ENCODE data around the gene VBP1. TPM values are rescaled to one million over a fixed set of nuclear protein-coding genes. Genes with fewer than 3 reads are reported as not detected.

Gene VBP1
- total RNA-seq, 1 experiment from 2014 or later: 126 TPM

DNA sequence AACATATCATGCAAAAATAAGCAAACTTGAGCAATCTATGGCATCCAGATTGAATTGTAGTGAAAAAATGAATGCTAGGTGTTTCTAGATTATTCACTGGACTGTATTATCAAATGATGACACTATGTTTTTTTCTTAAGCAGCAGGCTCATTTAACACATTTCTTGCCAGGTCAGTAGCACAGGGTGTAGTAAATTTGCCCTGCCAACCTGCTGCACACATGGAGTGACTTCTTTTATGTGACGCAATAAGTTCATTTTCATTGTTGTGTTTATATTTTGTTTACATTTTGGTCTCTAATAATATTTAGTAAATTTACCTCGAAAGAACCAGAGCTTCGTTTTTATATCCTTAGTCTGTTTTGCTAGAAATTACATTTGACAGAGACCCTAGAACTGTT, 9.5 kb downstream of the VBP1 start:
- TF ChIP-seq POLR2AphosphoS5 (IDR thresholded peaks at IDR 0.05; ENCODE audit: low read depth, low read length): no peak
- TF ChIP-seq, protein P1, sequence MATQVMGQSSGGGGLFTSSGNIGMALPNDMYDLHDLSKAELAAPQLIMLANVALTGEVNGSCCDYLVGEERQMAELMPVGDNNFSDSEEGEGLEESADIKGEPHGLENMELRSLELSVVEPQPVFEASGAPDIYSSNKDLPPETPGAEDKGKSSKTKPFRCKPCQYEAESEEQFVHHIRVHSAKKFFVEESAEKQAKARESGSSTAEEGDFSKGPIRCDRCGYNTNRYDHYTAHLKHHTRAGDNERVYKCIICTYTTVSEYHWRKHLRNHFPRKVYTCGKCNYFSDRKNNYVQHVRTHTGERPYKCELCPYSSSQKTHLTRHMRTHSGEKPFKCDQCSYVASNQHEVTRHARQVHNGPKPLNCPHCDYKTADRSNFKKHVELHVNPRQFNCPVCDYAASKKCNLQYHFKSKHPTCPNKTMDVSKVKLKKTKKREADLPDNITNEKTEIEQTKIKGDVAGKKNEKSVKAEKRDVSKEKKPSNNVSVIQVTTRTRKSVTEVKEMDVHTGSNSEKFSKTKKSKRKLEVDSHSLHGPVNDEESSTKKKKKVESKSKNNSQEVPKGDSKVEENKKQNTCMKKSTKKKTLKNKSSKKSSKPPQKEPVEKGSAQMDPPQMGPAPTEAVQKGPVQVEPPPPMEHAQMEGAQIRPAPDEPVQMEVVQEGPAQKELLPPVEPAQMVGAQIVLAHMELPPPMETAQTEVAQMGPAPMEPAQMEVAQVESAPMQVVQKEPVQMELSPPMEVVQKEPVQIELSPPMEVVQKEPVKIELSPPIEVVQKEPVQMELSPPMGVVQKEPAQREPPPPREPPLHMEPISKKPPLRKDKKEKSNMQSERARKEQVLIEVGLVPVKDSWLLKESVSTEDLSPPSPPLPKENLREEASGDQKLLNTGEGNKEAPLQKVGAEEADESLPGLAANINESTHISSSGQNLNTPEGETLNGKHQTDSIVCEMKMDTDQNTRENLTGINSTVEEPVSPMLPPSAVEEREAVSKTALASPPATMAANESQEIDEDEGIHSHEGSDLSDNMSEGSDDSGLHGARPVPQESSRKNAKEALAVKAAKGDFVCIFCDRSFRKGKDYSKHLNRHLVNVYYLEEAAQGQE (IDR thresholded peaks at IDR 0.05; ENCODE audit: insufficient read depth in 1 of 2, low read depth in 2 of 2, low read length in 1 of 2): no peak
- TF ChIP-seq SIN3A (IDR thresholded peaks at IDR 0.05; ENCODE audit: borderline replicate concordance, insufficient read depth, low read depth, low read length): no peak
- no peak for TF ChIP-seq CTCF (IDR thresholded peaks at IDR 0.05)
- no peak for TF ChIP-seq TCF7L2 (IDR thresholded peaks at IDR 0.05; ENCODE audit: low read depth, low read length)
- no peaks in the 10 kb centered on the region for H3K9me3 ChIP-seq (ENCODE audit: control insufficient read depth, insufficient read depth, low read depth, low read length)
- CTCF ChIA-PET: no interaction called here
- no peak overlapping the region for H3K4me3 ChIP-seq (ENCODE audit: low read depth in 2 of 2, low read length in 2 of 2)
- H3K36me3 ChIP-seq (ENCODE audit: control insufficient read depth, insufficient read depth, low read length): peaks cover 20% of the 10 kb centered on the region
- H3K4me1 ChIP-seq (ENCODE audit: control insufficient read depth, insufficient read depth, low read length): no peaks in the 10 kb centered on the region
- intact Hi-C loops (cut with micrococcal nuclease; ENCODE audit: unreplicated experiment) (no loop called here), in situ Hi-C loops (cut with HindIII; ENCODE audit: low pct_unique_long_range_greater_than_20kb, low sequenced_read_pairs) (no loop called here)
- no peak overlapping the region for H3K27ac ChIP-seq (ENCODE audit: low read length)
- H3K27me3 ChIP-seq (ENCODE audit: control insufficient read depth, insufficient read depth, low read length): no peaks in the 10 kb centered on the region
- no TSS peak for BruUV-seq (replicated peaks)
- DNase-seq (ENCODE audit: low read depth, low spot score): no peak
- POLR2A ChIA-PET: no interaction called here
- ATAC-seq: no peak

DNA sequence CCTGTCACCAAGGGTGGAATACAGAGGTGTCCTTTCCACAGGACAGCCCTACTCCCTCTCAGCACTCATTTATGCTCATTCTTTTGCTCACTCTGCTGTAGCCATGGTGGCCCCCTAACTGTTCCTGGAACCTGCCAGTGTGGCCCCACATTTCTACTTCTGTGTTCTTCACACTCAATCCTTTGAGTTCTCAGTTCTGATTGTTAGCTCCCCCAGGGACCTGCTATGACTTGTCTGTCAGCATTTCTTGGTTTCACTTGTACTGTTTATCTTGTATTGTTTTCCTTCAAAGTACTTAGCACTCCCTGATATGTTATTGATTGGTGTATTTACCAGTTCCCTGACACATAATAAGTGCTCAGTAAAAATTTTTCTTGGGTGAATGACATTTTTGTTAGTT, 14.9 kb downstream of the VBP1 start:
- H3K4me1 ChIP-seq (ENCODE audit: control insufficient read depth, insufficient read depth, low read length): no peaks in the 10 kb centered on the region
- TF ChIP-seq POLR2AphosphoS5 (IDR thresholded peaks at IDR 0.05; ENCODE audit: low read depth, low read length) (no peak), SIN3A (IDR thresholded peaks at IDR 0.05; ENCODE audit: borderline replicate concordance, insufficient read depth, low read depth, low read length) (no peak), CTCF (IDR thresholded peaks at IDR 0.05) (no peak), TCF7L2 (IDR thresholded peaks at IDR 0.05; ENCODE audit: low read depth, low read length) (no peak)
- TF ChIP-seq, protein P1 (IDR thresholded peaks at IDR 0.05; ENCODE audit: insufficient read depth in 1 of 2, low read depth in 2 of 2, low read length in 1 of 2): no peak
- H3K27ac ChIP-seq (ENCODE audit: low read length): no peak overlapping the region
- H3K9me3 ChIP-seq (ENCODE audit: control insufficient read depth, insufficient read depth, low read depth, low read length): no peaks in the 10 kb centered on the region
- POLR2A ChIA-PET: no interaction called here
- ATAC-seq (no peak), DNase-seq (ENCODE audit: low read depth, low spot score) (no peak)
- peaks cover 29% of the 10 kb centered on the region for H3K36me3 ChIP-seq (ENCODE audit: control insufficient read depth, insufficient read depth, low read length)
- CTCF ChIA-PET: no interaction called here
- no peaks in the 10 kb centered on the region for H3K27me3 ChIP-seq (ENCODE audit: control insufficient read depth, insufficient read depth, low read length)
- BruUV-seq (replicated peaks): no TSS peak
- no peak overlapping the region for H3K4me3 ChIP-seq (ENCODE audit: low read depth in 2 of 2, low read length in 2 of 2)
- intact Hi-C loops (cut with micrococcal nuclease; ENCODE audit: unreplicated experiment): no loop called here
- in situ Hi-C loops (cut with HindIII; ENCODE audit: low pct_unique_long_range_greater_than_20kb, low sequenced_read_pairs): no loop called here

Data from Panc1 (cell line).